Nephron progenitor cell (in vitro differentiated cells): Measurements from ENCODE around the gene JUND.
A peak's percentile ranks its signal among the peaks of the same experiment; 100 is the strongest.

Source experiments
- DNase-seq: peaks from one replicate; pipeline ENCODE4 v3.0.0; 2021
- H3K27ac Mint-ChIP-seq: 2 replicates; pipeline ENCODE4 v1.8.0; 2021; ENCODE audit warnings: mild to moderate bottlenecking, moderate library complexity, mixed read lengths
- H3K27me3 Mint-ChIP-seq: 2 replicates; pipeline ENCODE4 v1.8.0; 2021; ENCODE audit warnings: mild to moderate bottlenecking, low read depth, mixed read lengths; ENCODE audit not compliant: poor library complexity
- H3K36me3 Mint-ChIP-seq: 2 replicates; pipeline ENCODE4 v1.8.0; 2021; ENCODE audit warnings: low read depth, mixed read lengths
- H3K4me1 Mint-ChIP-seq: 2 replicates; pipeline ENCODE4 v1.8.0; 2021; ENCODE audit warnings: mixed read lengths
- H3K4me3 Mint-ChIP-seq: 2 replicates; pipeline ENCODE4 v1.8.0; 2021; ENCODE audit warnings: mild to moderate bottlenecking, moderate library complexity, mixed read lengths
- H3K9me3 Mint-ChIP-seq: 2 replicates; pipeline ENCODE4 v1.8.0; 2021; ENCODE audit warnings: mild to moderate bottlenecking, moderate library complexity, mixed read lengths
- TF ChIP-seq, protein P1 (sequence below): fragments of 200-600 bp; sonication (generic); IDR thresholded peaks from 2 replicates; pipeline ENCODE4 v1.5.0; 2021; ENCODE audit warnings: antibody characterized with exemption

JUND gene

DNA sequence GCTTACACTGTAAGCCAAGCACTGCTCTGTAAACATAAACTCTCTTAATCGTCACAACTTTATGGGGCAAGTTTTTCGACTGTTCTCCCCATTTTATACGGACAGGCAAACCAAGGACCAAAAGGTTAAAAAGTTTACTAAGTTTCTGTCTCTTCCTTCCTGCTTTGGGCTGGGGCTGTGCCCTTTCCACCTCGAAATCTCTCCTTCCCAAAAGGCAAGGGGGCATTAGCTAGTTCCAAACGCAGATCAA, 2.2 kb downstream of the JUND start:
- Mint-ChIP-seq H3K36me3 (peaks cover 40% of the 10 kb centered on the region), H3K4me3 (peak overlapping the region; percentile 96), H3K27me3 (no peaks in the 10 kb centered on the region), H3K9me3 (no peaks in the 10 kb centered on the region), H3K4me1 (peaks cover 39% of the 10 kb centered on the region), H3K27ac (peak overlapping the region; percentile 100)
- TF ChIP-seq, protein P1, sequence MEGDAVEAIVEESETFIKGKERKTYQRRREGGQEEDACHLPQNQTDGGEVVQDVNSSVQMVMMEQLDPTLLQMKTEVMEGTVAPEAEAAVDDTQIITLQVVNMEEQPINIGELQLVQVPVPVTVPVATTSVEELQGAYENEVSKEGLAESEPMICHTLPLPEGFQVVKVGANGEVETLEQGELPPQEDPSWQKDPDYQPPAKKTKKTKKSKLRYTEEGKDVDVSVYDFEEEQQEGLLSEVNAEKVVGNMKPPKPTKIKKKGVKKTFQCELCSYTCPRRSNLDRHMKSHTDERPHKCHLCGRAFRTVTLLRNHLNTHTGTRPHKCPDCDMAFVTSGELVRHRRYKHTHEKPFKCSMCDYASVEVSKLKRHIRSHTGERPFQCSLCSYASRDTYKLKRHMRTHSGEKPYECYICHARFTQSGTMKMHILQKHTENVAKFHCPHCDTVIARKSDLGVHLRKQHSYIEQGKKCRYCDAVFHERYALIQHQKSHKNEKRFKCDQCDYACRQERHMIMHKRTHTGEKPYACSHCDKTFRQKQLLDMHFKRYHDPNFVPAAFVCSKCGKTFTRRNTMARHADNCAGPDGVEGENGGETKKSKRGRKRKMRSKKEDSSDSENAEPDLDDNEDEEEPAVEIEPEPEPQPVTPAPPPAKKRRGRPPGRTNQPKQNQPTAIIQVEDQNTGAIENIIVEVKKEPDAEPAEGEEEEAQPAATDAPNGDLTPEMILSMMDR = no peak
- DNase-seq = no peak

DNA sequence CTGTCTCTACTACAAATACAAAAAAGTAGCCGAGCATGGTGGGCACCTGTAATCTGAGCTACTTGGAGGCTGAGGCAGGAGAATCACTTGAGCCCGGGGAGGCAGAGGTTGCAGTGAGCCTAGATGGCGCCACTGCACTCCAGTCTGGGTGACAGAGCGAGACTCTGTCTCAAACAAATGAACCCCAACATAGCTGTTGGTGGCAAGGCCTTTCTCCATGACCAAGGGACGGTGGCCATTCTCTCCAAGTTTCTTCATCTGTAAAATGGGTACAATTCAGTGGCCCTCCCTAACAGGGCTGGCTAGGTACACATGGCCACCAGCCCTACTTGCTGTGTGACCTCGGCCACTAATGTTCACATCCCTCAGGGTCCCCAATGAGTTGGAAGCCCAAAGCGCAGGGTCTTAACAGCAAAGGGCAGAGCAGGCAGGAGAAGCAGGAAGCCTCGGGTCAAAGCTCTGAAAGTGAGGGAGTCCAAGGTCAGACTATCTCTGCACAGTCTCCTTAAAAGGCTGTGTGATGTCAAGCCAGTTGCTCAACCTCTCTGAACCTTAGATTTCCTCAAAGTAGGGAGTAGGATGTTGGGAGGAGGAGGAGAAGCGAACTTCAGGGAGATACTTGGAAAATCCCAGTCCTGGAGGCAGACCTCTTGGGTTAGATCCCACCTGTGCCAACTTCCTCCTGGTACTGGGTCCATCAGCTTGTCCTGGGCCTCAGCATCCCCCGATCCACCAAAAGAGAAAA, 2.7 kb downstream of the JUND start:
- H3K27me3 Mint-ChIP-seq = no peaks in the 10 kb centered on the region
- TF ChIP-seq, protein P1 = no peak
- H3K27ac Mint-ChIP-seq = peak overlapping the region; percentile 100
- H3K9me3 Mint-ChIP-seq = no peaks in the 10 kb centered on the region
- peak; percentile 18 for DNase-seq
- H3K4me3 Mint-ChIP-seq = peak overlapping the region; percentile 96
- peaks cover 40% of the 10 kb centered on the region for H3K36me3 Mint-ChIP-seq
- peaks cover 39% of the 10 kb centered on the region for H3K4me1 Mint-ChIP-seq

GRCh38 chr19:18274781-18275356, 6.6 kb downstream of the JUND start:
- H3K4me3 Mint-ChIP-seq = no peak overlapping the region
- peaks cover 28% of the 10 kb centered on the region for H3K4me1 Mint-ChIP-seq
- H3K27me3 Mint-ChIP-seq = peaks cover 6% of the 10 kb centered on the region
- TF ChIP-seq, protein P1 = no peak
- H3K27ac Mint-ChIP-seq = no peak overlapping the region
- H3K9me3 Mint-ChIP-seq = no peaks in the 10 kb centered on the region
- H3K36me3 Mint-ChIP-seq = peaks cover 40% of the 10 kb centered on the region
- DNase-seq = no peak

- TF ChIP-seq, protein P1 = no peak
- no peak within 1 kb of the TSS for H3K4me3 Mint-ChIP-seq
- no peaks in the 10 kb centered on the region for H3K9me3 Mint-ChIP-seq
- peaks cover 35% of the 10 kb centered on the region for H3K36me3 Mint-ChIP-seq
- H3K4me1 Mint-ChIP-seq = peaks cover 26% of the 10 kb centered on the region
- H3K27ac Mint-ChIP-seq = no peak within 1 kb of the TSS
- H3K27me3 Mint-ChIP-seq = peaks cover 6% of the 10 kb centered on the region
- DNase-seq = no peak
These were observed 7.1 kb downstream of the JUND start, which contains the start of gene IQCN for GRCh38 chr19:18274219-18274780. IQCN (minus strand) TSS chr19:18274452; CDS start chr19:18269478, 4,974 bp downstream.

- DNase-seq = no peak
- Mint-ChIP-seq H3K4me3 (no peak overlapping the region), H3K9me3 (no peaks in the 10 kb centered on the region), H3K27ac (no peak overlapping the region), H3K27me3 (peaks cover 6% of the 10 kb centered on the region), H3K4me1 (peaks cover 19% of the 10 kb centered on the region), H3K36me3 (peaks cover 34% of the 10 kb centered on the region)
- TF ChIP-seq, protein P1 = no peak
These were observed 7.7 kb downstream of the JUND start for GRCh38 chr19:18273561-18274218.
